Caco-2 (cell line): ENCODE measurements around the gene TNNI3. TPM values are rescaled to one million over a fixed set of nuclear protein-coding genes. Genes with fewer than 3 reads are reported as not detected.
A peak's percentile ranks its signal among the peaks of the same experiment; 100 is the strongest.

ENCODE experiments used
- Bru-seq: library from RNA; stranded (reverse); fragments of 400-500 nt; gene quantifications from one replicate; lab custom pipeline; 2021; lab: Mats Ljungman, UMichigan
- BruChase-seq, 2 experiments: library from RNA; stranded (reverse); fragments of 400-500 nt; gene quantifications; one replicate each; lab custom pipeline; 2021; lab: Mats Ljungman, UMichigan
- BruUV-seq: library from RNA; stranded (reverse); fragments of 400-500 nt; replicated peaks from 2 replicates; lab custom pipeline; 2021; lab: Mats Ljungman, UMichigan
- CTCF ChIA-PET: fragments of 300-600 bp; sonication (Branson Sonifier 250); formaldehyde crosslinking; loops from one replicate; lab custom pipeline; 2022; ENCODE audit warnings: antibody characterized with exemption; lab: Charles Lee
- POLR2A ChIA-PET: fragments of 300-600 bp; sonication (Branson Sonifier 250); formaldehyde crosslinking; loops from one replicate; lab custom pipeline; 2022; ENCODE audit warnings: antibody characterized with exemption; lab: Charles Lee
- DNase-seq, 2 experiments: peaks; one replicate each; pipeline versions ENCODE4 v3.0.0 to v3.0.0-alpha.2; 2020 to 2022
- H3K27me3 ChIP-seq: replicated peaks from 2 replicates; pipeline ENCODE4 v1.6.0; 2011; ENCODE audit warnings: low read length; ENCODE audit not compliant: control insufficient read depth, insufficient read depth
- H3K36me3 ChIP-seq: 2 replicates; pipeline ENCODE4 v1.5.1; 2011; ENCODE audit warnings: low read length; ENCODE audit not compliant: control insufficient read depth, insufficient read depth
- H3K4me1 ChIP-seq: fragments of 250-450 bp; sonication (Bioruptor Pico); 2 replicates; pipeline ENCODE4 v1.5.1; 2020; ENCODE audit warnings: mild to moderate bottlenecking
- H3K4me3 ChIP-seq: 2 replicates; pipeline ENCODE4 v1.5.1; 2011; ENCODE audit warnings: low read depth, mild to moderate bottlenecking, control low read depth, low read length
- H3K9me3 ChIP-seq: fragments of 250-450 bp; sonication (Bioruptor Pico); 2 replicates; pipeline ENCODE4 v1.5.1; 2020; ENCODE audit warnings: mild to moderate bottlenecking, moderate library complexity
- H3K27ac Mint-ChIP-seq: one replicate; pipeline ENCODE4 v1.8.0; 2022; ENCODE audit warnings: mixed read lengths; ENCODE audit not compliant: unreplicated experiment
- H3K27me3 Mint-ChIP-seq: one replicate; pipeline ENCODE4 v1.8.0; 2022; ENCODE audit warnings: mixed read lengths; ENCODE audit not compliant: insufficient read depth, unreplicated experiment
- H3K36me3 Mint-ChIP-seq: one replicate; pipeline ENCODE4 v1.8.0; 2022; ENCODE audit warnings: mild to moderate bottlenecking, mixed read lengths; ENCODE audit not compliant: insufficient read depth, unreplicated experiment
- H3K4me1 Mint-ChIP-seq: one replicate; pipeline ENCODE4 v1.8.0; 2022; ENCODE audit warnings: low read depth, mixed read lengths; ENCODE audit not compliant: unreplicated experiment
- H3K4me3 Mint-ChIP-seq: one replicate; pipeline ENCODE4 v1.8.0; 2022; ENCODE audit warnings: mild to moderate bottlenecking, moderate library complexity, mixed read lengths; ENCODE audit not compliant: unreplicated experiment
- H3K9me3 Mint-ChIP-seq: one replicate; pipeline ENCODE4 v1.8.0; 2022; ENCODE audit warnings: mixed read lengths; ENCODE audit not compliant: unreplicated experiment
- intact Hi-C: fragments of 100-400 bp; cut with micrococcal nuclease; formaldehyde crosslinking; loops from one replicate; pipeline ENCODE4 v1.10.0; 2022; ENCODE audit not compliant: unreplicated experiment
- long read RNA-seq: library from polyadenylated mRNA; stranded (forward); transcript quantifications from one replicate; pipeline ENCODE4 v2.0.0, GENCODE V29; 2022
- total RNA-seq: library from RNA; stranded (reverse); gene quantifications from 2 replicates; pipeline ENCODE4 v1.2.3, GENCODE V29; 2022
- TF ChIP-seq, protein P1 (sequence below), 2 experiments: fragments of 200-600 bp in 1 of 2; IDR thresholded peaks; 1 replicate in 1 of 2; 2 replicates in 1 of 2; pipeline versions ENCODE4 v1.5.1 to v1.8.0; 2011 to 2022; ENCODE audit warnings: antibody characterized with exemption in 1 of 2, control low read depth in 1 of 2, inconsistent platforms in 1 of 2, low read depth in 1 of 2, low read length in 1 of 2, mild to moderate bottlenecking in 1 of 2, moderate library complexity in 1 of 2; ENCODE audit not compliant: insufficient read depth in 1 of 2, severe bottlenecking in 1 of 2, unreplicated experiment in 1 of 2

TNNI3 gene
- total RNA-seq (2.9 and 4.2 TPM in 2 replicates), Bru-seq, nascent RNA (percentile 38 among the genes with signal in this experiment), BruChase-seq, experiment 1, labeled RNA remaining after a 2-hour chase (percentile 38 among the genes with signal in this experiment), BruChase-seq, experiment 2, labeled RNA remaining after a 6-hour chase (percentile 41 among the genes with signal in this experiment)
- long read RNA-seq, partial matches to known transcripts = 0 of 5 reads
- long read RNA-seq, other reads (novel, unspliced or antisense) = 1 of 5 reads

DNA sequence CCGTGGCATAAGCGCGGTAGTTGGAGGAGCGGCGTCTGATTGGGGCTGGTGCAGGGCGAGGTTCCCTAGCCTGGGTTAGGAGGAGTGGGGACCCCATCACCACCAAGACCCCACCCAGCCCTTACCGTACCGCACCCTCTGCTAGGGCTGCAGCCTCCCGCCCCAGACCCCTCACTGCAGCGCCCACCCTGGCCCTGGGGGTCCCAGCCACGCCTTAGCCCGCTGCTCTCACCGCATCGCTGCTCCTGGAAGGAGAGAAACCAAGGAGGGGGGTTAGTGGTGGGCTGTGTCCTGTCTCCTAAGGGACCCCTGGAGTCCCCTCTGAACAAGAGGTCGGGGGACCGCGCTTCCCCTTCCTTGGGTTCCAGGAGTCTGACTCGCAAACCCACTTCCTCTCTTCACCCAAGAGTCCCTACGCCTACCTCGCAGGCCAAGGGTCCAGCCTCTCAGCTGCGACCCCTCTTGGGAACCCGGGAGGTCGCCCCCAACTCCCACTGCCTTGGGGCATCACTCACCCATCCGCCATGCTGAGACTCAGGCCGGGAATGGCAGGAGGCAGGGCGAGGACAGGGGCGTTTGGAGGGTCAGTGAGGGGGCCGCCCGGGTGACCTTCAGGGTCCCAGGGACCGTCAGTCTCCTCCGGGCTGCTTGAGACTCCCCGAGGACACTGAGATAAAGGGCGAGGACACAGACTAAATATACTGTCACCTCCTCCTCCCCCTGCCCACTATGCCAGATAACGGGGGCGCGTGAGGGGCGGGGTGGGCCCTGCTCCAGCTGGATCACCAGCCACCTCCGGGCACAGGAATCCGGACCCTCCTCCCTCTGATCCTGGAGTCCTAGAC, at the start of gene TNNI3:
TNNI3 (minus strand) TSS at position 669 of the 845 bp plus-strand sequence; CDS start at position 526, 143 bp downstream.
- no TSS peak for BruUV-seq
- CTCF ChIA-PET = no interaction called here
- Histone ChIP-seq H3K4me1 (peaks cover 16% of the 10 kb centered on the region), H3K4me3 (peak within 1 kb of the TSS; percentile 38), H3K36me3 (no peaks in the 10 kb centered on the region), H3K9me3 (no peaks in the 10 kb centered on the region), H3K27me3 (no peaks in the 10 kb centered on the region)
- intact Hi-C loops = no loop called here
- Mint-ChIP-seq H3K27ac (no peak within 1 kb of the TSS), H3K27me3 (peaks cover 3% of the 10 kb centered on the region), H3K36me3 (no peaks in the 10 kb centered on the region), H3K4me1 (peaks cover 20% of the 10 kb centered on the region), H3K4me3 (peak within 1 kb of the TSS; percentile 77), H3K9me3 (peaks cover 3% of the 10 kb centered on the region)
- no peak for DNase-seq
- POLR2A ChIA-PET = no interaction called here
- TF ChIP-seq, protein P1, sequence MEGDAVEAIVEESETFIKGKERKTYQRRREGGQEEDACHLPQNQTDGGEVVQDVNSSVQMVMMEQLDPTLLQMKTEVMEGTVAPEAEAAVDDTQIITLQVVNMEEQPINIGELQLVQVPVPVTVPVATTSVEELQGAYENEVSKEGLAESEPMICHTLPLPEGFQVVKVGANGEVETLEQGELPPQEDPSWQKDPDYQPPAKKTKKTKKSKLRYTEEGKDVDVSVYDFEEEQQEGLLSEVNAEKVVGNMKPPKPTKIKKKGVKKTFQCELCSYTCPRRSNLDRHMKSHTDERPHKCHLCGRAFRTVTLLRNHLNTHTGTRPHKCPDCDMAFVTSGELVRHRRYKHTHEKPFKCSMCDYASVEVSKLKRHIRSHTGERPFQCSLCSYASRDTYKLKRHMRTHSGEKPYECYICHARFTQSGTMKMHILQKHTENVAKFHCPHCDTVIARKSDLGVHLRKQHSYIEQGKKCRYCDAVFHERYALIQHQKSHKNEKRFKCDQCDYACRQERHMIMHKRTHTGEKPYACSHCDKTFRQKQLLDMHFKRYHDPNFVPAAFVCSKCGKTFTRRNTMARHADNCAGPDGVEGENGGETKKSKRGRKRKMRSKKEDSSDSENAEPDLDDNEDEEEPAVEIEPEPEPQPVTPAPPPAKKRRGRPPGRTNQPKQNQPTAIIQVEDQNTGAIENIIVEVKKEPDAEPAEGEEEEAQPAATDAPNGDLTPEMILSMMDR (IDR thresholded peaks at IDR 0.05; ENCODE audit: insufficient read depth in 1 of 2, low read depth in 1 of 2, low read length in 1 of 2, severe bottlenecking in 1 of 2, unreplicated experiment in 1 of 2) = no peak

- H3K27me3 Mint-ChIP-seq = no peaks in the 10 kb centered on the region
- intact Hi-C loops = loop anchor here (5.0 kb wide), 1 partner anchor 35 kb away; no protein-coding TSS in a partner anchor
- H3K4me3 Mint-ChIP-seq = peak overlapping the region; percentile 68
- Histone ChIP-seq H3K4me1 (peaks cover 26% of the 10 kb centered on the region), H3K9me3 (no peaks in the 10 kb centered on the region), H3K36me3 (no peaks in the 10 kb centered on the region), H3K4me3 (peak overlapping the region; percentile 8; the same call in 1 of the 2 replicates), H3K27me3 (no peaks in the 10 kb centered on the region)
- peaks cover 6% of the 10 kb centered on the region for H3K36me3 Mint-ChIP-seq
- TF ChIP-seq, protein P1 (IDR thresholded peaks at IDR 0.05; ENCODE audit: insufficient read depth in 1 of 2, low read depth in 1 of 2, low read length in 1 of 2, severe bottlenecking in 1 of 2, unreplicated experiment in 1 of 2) = no peak
- peak; percentile 88 to 91 for DNase-seq
- ChIA-PET POLR2A (interaction anchor here (0.6 to 1.2 kb wide), 3 partner anchors 73 to 240 kb away, joined by 3 to 4 read pairs (median 3); partner anchors contain the start of genes HSPBP1 and UBE2S), CTCF (interaction anchor here (0.6 to 1.0 kb wide), 2 partner anchors 27 to 213 kb away, joined by 3 read pairs; no protein-coding TSS in a partner anchor)
- H3K9me3 Mint-ChIP-seq = no peaks in the 10 kb centered on the region
- H3K4me1 Mint-ChIP-seq = peaks cover 19% of the 10 kb centered on the region
- TSS peak; percentile 67 for BruUV-seq
- H3K27ac Mint-ChIP-seq = peak overlapping the region; percentile 92
Measured at GRCh38 chr19:55206664-55207500, 49.4 kb upstream of the TNNI3 start.
